Glutamatergic neuron (in vitro differentiated cells): ENCODE data around the gene CIT. TPM values are rescaled to one million over a fixed set of nuclear protein-coding genes. Genes with fewer than 3 reads are reported as not detected.

Experiments
- DNase-seq: peaks from one replicate; pipeline ENCODE4 v3.0.0; 2022
- H3K27ac Mint-ChIP-seq: one replicate; pipeline ENCODE4 v1.8.0; 2020; ENCODE audit warnings: mild to moderate bottlenecking, mixed read lengths, inconsistent platforms; ENCODE audit not compliant: unreplicated experiment
- H3K27me3 Mint-ChIP-seq: one replicate; pipeline ENCODE4 v1.8.0; 2020; ENCODE audit warnings: mild to moderate bottlenecking, moderate library complexity, mixed read lengths, inconsistent platforms; ENCODE audit not compliant: unreplicated experiment
- H3K36me3 Mint-ChIP-seq: one replicate; pipeline ENCODE4 v1.8.0; 2020; ENCODE audit warnings: mild to moderate bottlenecking, mixed read lengths, inconsistent platforms; ENCODE audit not compliant: unreplicated experiment
- H3K4me1 Mint-ChIP-seq: one replicate; pipeline ENCODE4 v1.8.0; 2020; ENCODE audit warnings: mild to moderate bottlenecking, low read depth, mixed read lengths, inconsistent platforms; ENCODE audit not compliant: unreplicated experiment
- H3K4me3 Mint-ChIP-seq: one replicate; pipeline ENCODE4 v1.8.0; 2020; ENCODE audit warnings: mild to moderate bottlenecking, mixed read lengths, inconsistent platforms; ENCODE audit not compliant: unreplicated experiment
- H3K9me3 Mint-ChIP-seq: one replicate; pipeline ENCODE4 v1.8.0; 2020; ENCODE audit warnings: mild to moderate bottlenecking, moderate library complexity, mixed read lengths, inconsistent platforms; ENCODE audit not compliant: unreplicated experiment
- total RNA-seq: library from RNA; stranded (reverse); fragmentation: NEBNext Ultra II Directional; extraction: Animal tissue kit (Norgen Biotek cat#: 25700); gene quantifications from one replicate; pipeline ENCODE4 v1.2.1, GENCODE V29; 2021; ENCODE audit not compliant: unreplicated experiment
- TF ChIP-seq, protein P1 (sequence below): fragments of 200-600 bp; sonication (generic); IDR thresholded peaks from one replicate; pipeline ENCODE4 v1.5.0; 2021; ENCODE audit not compliant: partially characterized antibody, unreplicated experiment

CIT gene
- total RNA-seq, 1 donor from 2014 or later, result 20.8 TPM

DNA sequence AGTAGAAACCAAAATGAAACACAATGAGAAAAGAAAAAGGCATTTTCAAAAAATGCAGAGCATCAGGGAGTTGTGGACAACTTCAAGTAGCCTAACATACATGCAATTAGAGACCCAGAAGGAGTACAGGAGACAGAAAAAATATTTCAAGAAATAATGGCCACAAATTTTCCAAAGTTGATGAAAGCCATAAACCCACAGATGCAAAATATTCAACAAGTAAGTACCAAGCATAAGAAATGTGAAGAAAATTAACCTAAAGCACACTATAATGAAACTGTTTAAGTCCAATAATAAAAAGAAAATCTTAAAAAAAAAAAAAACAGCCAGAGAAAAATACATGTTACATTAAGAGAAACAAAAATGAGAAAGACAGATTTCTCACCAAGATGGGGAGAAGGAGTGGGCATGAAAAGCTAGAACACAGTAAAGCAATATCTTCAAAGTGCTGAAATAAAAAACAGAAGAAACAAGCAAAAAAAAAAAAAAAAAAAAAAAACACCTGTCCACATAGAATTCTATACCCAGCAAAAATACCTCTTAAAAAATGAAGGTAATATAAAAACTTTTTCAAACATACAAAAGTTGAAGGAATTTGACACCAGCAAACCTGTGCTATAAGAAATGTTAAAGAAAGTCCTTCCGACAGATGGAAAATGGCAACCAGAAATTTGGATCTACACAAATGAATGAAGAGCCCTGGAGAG lies 132.1 kb downstream of the CIT start:
- H3K9me3 Mint-ChIP-seq, result peaks cover 2% of the 10 kb centered on the region
- TF ChIP-seq, protein P1, sequence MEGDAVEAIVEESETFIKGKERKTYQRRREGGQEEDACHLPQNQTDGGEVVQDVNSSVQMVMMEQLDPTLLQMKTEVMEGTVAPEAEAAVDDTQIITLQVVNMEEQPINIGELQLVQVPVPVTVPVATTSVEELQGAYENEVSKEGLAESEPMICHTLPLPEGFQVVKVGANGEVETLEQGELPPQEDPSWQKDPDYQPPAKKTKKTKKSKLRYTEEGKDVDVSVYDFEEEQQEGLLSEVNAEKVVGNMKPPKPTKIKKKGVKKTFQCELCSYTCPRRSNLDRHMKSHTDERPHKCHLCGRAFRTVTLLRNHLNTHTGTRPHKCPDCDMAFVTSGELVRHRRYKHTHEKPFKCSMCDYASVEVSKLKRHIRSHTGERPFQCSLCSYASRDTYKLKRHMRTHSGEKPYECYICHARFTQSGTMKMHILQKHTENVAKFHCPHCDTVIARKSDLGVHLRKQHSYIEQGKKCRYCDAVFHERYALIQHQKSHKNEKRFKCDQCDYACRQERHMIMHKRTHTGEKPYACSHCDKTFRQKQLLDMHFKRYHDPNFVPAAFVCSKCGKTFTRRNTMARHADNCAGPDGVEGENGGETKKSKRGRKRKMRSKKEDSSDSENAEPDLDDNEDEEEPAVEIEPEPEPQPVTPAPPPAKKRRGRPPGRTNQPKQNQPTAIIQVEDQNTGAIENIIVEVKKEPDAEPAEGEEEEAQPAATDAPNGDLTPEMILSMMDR, result no peak
- H3K4me3 Mint-ChIP-seq, result no peak overlapping the region
- H3K4me1 Mint-ChIP-seq, result peaks cover 2% of the 10 kb centered on the region
- DNase-seq, result no peak
- peaks cover 11% of the 10 kb centered on the region for H3K36me3 Mint-ChIP-seq
- H3K27ac Mint-ChIP-seq, result no peak overlapping the region
- no peaks in the 10 kb centered on the region for H3K27me3 Mint-ChIP-seq

DNA sequence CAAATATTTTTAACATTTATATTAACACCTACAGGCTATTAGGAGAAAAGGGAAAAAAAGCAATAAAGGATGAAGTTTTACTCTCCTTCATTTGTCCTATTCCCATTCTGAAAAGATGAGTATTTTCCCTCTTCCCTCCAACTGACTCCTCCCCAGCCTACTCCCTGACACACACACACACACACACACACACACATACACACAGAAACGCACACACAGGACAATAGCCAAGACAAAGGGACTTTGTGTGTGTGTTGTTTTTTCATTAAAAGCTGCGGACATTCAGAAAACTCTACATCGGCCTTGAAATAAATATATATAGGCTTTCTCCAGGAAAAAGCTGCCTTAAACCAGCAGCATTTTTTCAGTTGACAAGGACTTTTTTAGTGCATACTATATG lies 134.4 kb downstream of the CIT start:
- Mint-ChIP-seq H3K27me3 (no peaks in the 10 kb centered on the region), H3K4me1 (no peaks in the 10 kb centered on the region), H3K4me3 (no peak overlapping the region), H3K9me3 (peaks cover 2% of the 10 kb centered on the region), H3K36me3 (peaks cover 11% of the 10 kb centered on the region), H3K27ac (no peak overlapping the region)
- TF ChIP-seq, protein P1, result no peak
- no peak for DNase-seq

DNA sequence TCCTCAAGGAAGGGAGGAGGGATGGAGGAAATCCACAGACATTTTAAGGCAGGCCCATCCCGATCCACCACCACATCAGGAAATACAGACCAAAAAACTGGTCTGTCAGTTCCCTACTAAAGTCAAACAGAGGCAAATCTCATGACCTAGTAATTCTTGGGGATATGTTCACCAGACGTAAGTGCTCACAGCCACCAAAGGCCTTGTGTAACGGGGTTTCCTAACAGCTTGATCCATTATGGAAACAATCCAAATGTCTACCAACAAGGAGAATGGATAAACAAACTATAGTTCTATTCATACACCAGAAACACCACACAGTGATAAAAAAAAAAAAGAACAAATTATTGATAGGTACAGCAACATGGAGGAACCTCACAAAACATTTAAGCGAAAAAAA lies 136.3 kb downstream of the CIT start:
- H3K9me3 Mint-ChIP-seq, result peaks cover 2% of the 10 kb centered on the region
- TF ChIP-seq, protein P1, result no peak
- H3K4me3 Mint-ChIP-seq, result no peak overlapping the region
- DNase-seq, result no peak
- no peak overlapping the region for H3K27ac Mint-ChIP-seq
- H3K36me3 Mint-ChIP-seq, result peaks cover 11% of the 10 kb centered on the region
- H3K27me3 Mint-ChIP-seq, result no peaks in the 10 kb centered on the region
- no peaks in the 10 kb centered on the region for H3K4me1 Mint-ChIP-seq

DNA sequence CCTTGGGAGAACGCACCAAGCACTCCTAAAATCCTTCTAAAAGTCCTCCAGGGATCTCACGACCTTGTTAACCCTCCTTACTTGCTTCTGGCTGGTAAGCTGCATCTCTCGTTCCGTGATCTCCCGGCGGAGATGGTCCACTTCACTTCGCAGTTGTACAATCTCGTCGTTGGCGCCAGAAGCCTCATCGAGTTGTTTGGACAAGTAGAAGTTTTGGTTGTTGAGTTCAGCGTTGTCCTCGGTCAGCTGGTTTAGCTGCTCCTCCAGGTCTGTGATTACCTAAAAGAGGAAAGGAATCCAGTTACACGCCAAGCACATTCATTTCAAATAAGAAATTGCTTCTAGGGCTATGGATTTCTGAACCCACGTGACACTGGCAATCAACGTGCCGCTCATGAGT lies 142.0 kb downstream of the CIT start:
- no peaks in the 10 kb centered on the region for H3K36me3 Mint-ChIP-seq
- H3K4me3 Mint-ChIP-seq, result no peak overlapping the region
- H3K27me3 Mint-ChIP-seq, result no peaks in the 10 kb centered on the region
- H3K27ac Mint-ChIP-seq, result no peak overlapping the region
- no peak for DNase-seq
- TF ChIP-seq, protein P1, result no peak
- no peaks in the 10 kb centered on the region for H3K4me1 Mint-ChIP-seq
- no peaks in the 10 kb centered on the region for H3K9me3 Mint-ChIP-seq

DNA sequence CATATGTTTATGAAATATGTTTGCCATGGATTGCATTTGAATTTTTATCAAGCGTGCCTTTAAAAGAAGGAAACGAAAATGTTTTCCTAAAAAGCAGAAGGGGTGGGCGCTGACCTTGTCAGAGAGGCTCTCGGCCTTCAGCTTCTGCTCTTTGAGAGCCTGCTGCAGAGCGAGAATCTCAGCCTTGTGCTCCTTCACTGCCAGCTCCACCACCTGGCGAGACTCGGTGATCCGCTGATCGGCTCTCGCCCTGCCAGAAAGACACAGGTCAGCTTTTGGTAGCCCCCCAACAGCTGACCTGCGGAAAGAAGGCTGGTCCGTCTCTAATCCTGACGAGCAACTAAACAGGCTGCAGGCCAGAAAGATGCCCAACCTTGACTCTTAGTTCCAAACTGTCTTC lies 146.7 kb downstream of the CIT start:
- DNase-seq, result no peak
- Mint-ChIP-seq H3K4me1 (no peaks in the 10 kb centered on the region), H3K36me3 (no peaks in the 10 kb centered on the region), H3K27me3 (no peaks in the 10 kb centered on the region), H3K4me3 (no peak overlapping the region), H3K9me3 (no peaks in the 10 kb centered on the region), H3K27ac (no peak overlapping the region)
- TF ChIP-seq, protein P1, result no peak
